Measurements from ENCODE around the gene MACROH2A1. TPM values are rescaled to one million over a fixed set of nuclear protein-coding genes. Genes with fewer than 3 reads are reported as not detected.
A peak's percentile ranks its signal among the peaks of the same experiment; 100 is the strongest.

MACROH2A1 gene
- total and polyA plus RNA-seq, 5 donors, result 128 to 160 (median 146) TPM

DNA sequence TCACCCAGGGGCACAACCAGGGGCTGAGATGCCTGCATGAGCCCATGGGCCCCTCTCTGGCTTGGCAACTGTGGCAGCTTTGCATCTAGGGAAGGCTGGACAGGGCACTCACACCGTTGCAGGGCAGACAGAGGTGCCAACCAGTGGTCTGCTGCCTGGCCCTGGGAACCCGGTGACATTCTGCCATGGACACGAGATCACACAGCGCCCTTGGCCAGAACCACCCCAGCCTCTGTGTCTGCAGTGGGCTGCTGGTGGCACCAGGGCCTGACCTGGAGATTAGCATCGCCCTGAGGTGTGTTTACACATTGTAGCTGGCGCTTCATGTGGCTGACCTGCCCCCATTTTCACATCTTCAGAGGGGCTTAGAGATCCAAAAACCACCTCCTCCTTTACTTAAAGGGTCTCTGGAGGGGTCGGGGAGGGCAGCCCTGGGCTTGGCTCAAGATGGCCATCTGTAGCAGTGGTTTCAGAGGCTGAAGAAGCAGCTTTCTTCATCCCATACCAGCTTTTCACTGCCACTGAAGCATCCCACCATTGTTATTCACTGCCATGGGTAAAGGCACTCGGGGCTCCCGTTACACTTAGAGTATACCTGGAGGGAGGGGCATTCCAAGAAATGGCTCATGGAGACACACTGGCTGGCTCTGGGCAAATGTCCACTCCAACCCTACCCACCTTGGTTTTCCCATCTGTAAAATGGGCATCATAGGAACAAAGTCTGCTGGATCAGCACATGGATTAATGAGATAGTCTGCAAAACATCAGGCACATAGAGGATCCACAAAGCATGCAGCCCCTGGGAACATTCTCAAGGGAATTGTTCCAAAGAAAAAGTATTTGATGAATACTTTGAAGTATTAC is 36.7 kb upstream of the MACROH2A1 start:
- 87% methylated on average over 9 of the region's 9 CpGs for WGBS
- ATAC-seq, result no peak

GRCh38 chr5:135434591-135435466 is 35.8 kb upstream of the MACROH2A1 start:
- peak in 1 of 3 donors; percentile 23 for DNase-seq
- ATAC-seq, result no peak
- intact Hi-C loops (cut with DNase I), result no loop called here
- H3K27me3 ChIP-seq (ENCODE audit: control insufficient read depth, insufficient read depth), result no peaks in the 10 kb centered on the region
- H3K4me1 ChIP-seq (ENCODE audit: control insufficient read depth, insufficient read depth, low read length), result peaks cover 5% of the 10 kb centered on the region
- WGBS, result 80% methylated on average over 24 of the region's 24 CpGs
- no peaks in the 10 kb centered on the region for H3K9me3 ChIP-seq (ENCODE audit: control insufficient read depth, low read length)
- H3K27ac ChIP-seq (ENCODE audit: low read length), result no peak overlapping the region
- H3K4me3 ChIP-seq (ENCODE audit: low read length), result no peak overlapping the region

More for the DNA sequence above, 36.7 kb upstream of the MACROH2A1 start:
- H3K4me1 ChIP-seq (ENCODE audit: control insufficient read depth, insufficient read depth, low read length), result peaks cover 5% of the 10 kb centered on the region
- DNase-seq, result peak in 1 of 3 donors; percentile 28
- intact Hi-C loops (cut with DNase I), result no loop called here
- H3K9me3 ChIP-seq (ENCODE audit: control insufficient read depth, low read length), result no peaks in the 10 kb centered on the region
- H3K27ac ChIP-seq (ENCODE audit: low read length), result no peak overlapping the region
- no peak overlapping the region for H3K4me3 ChIP-seq (ENCODE audit: low read length)
- no peaks in the 10 kb centered on the region for H3K27me3 ChIP-seq (ENCODE audit: control insufficient read depth, insufficient read depth)

DNA sequence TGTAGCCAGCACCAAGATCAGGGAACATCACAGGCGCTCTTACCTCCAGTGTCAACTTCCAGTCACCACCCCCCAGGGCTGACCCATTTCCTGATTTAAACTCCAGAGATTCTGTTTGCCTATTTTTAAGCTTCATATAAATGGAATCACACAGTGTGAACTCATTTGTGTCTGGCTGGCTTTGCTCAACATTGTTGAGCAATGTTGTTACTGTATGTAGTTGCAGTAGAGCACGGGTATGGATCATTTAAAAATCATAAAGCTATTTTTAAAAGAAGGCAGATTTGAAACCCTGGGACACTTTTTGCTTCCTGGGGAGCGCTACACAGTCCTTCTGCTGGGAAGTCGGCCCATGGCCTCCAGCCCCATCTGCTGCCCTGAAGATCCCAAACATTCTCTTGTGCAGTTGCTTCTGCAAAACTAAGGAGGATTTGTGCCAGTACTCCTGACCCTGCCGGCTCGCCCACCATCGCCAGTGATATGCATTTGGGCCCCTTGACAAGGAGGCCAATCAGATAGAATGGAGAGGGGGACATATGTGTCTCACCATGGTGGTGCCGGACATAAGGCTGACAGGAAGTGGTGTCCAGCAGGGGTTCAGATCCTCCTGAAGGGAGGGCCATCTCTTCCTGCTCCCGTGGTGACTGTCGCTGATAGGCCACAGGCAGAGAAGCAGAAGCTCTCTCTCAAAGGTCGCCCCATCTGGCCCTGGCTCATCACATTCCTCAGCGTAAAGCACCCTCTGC is 34.8 kb upstream of the MACROH2A1 start:
- DNase-seq, result peak in 1 of 3 donors; percentile 40
- WGBS, result 52% methylated on average over 12 of the region's 12 CpGs
- intact Hi-C loops (cut with DNase I), result no loop called here
- Histone ChIP-seq H3K4me3 (ENCODE audit: low read length) (no peak overlapping the region), H3K4me1 (ENCODE audit: control insufficient read depth, insufficient read depth, low read length) (peaks cover 5% of the 10 kb centered on the region), H3K27me3 (ENCODE audit: control insufficient read depth, insufficient read depth) (no peaks in the 10 kb centered on the region), H3K9me3 (ENCODE audit: control insufficient read depth, low read length) (no peaks in the 10 kb centered on the region), H3K27ac (ENCODE audit: low read length) (no peak overlapping the region)
- no peak for ATAC-seq

DNA sequence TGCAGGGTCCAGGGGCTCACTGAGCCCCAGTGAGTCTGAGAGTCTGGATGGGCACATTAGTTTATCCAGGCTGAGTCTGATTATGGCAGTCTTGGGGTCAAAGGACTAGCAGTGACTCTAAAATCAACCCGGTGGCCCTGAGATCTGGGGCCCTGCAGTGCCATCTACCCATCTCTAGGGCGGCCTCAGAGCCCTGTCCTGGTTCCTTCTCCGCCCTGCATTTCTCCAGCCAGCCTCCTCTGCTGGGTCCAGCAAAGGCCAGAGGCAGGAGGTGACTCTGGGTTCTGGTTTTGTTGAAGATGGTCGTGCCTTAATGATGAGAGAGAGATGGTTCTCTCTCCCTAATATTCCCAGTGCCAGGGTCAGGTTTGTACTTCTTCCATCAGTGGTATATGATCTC is 33.1 kb upstream of the MACROH2A1 start:
- intact Hi-C loops (cut with DNase I), result no loop called here
- DNase-seq, result no peak
- Histone ChIP-seq H3K9me3 (ENCODE audit: control insufficient read depth, low read length) (no peaks in the 10 kb centered on the region), H3K4me3 (ENCODE audit: low read length) (no peak overlapping the region), H3K27me3 (ENCODE audit: control insufficient read depth, insufficient read depth) (no peaks in the 10 kb centered on the region), H3K4me1 (ENCODE audit: control insufficient read depth, insufficient read depth, low read length) (peaks cover 5% of the 10 kb centered on the region), H3K27ac (ENCODE audit: low read length) (no peak overlapping the region)
- ATAC-seq, result no peak
- WGBS, result 85% methylated on average over 4 of the region's 4 CpGs

DNA sequence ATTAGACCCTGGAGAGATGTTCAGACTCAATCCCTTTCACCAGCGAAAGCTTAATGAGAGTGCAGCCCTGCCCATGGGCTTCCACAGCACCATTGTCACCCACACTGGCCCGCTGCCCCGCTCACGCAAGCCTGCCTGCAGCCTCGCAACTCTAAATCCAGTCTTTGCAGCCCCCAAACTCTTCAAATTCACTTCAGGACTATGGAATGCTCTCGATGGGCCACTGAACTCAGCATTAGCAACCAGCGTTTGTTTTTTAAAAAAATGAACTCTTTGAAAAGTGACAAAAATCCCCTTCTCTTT is 31.1 kb upstream of the MACROH2A1 start:
- peaks cover 5% of the 10 kb centered on the region for H3K4me1 ChIP-seq (ENCODE audit: control insufficient read depth, insufficient read depth, low read length)
- no peaks in the 10 kb centered on the region for H3K9me3 ChIP-seq (ENCODE audit: control insufficient read depth, low read length)
- no peaks in the 10 kb centered on the region for H3K27me3 ChIP-seq (ENCODE audit: control insufficient read depth, insufficient read depth)
- intact Hi-C loops (cut with DNase I), result no loop called here
- ATAC-seq (peak in 1 of 2 donors; percentile 30), DNase-seq (peak in 2 of 3 donors; percentile 55 to 64)
- 66% methylated on average over 7 of the region's 7 CpGs for WGBS
- no peak overlapping the region for H3K4me3 ChIP-seq (ENCODE audit: low read length)
- H3K27ac ChIP-seq (ENCODE audit: low read length), result no peak overlapping the region

DNA sequence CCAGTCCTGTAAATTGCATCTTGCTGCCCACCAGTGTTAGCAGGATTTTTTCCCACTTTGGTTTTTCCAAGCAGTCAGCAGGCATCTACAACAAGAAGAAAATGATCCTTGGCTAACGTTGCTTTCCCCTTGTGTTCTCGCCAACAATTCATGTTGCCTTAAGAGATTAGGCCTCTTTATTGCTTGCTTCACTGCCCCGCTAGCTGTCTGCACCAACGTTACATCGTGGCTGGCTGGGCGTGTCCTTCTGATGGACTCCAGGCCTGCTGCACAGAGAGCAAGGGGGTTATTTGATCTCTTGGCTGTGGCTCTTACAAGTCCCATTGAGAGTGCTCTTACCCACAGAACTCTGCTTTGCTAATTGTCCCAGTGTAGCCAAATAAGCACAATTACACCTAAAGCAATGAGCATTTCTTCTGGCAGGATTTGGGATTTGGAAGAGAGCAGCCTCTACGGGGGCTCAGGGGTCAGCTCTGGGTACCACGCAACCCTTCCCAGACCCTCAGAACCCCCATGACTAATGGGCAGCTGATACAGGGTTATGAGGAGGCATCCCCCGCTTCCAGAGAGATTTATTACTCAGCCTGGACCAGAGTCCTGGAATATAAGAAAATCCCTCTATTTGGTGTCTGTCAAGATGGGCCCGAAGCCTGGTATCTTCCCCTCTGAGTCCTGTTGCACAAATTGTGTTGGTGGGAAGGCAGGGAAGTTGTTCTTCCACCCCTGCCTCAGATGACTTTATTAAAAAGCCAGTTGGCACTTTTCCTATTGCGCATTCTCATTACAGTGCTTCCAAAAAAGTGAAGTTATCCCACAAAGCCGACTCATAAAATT is 30.5 kb upstream of the MACROH2A1 start:
- no peaks in the 10 kb centered on the region for H3K27me3 ChIP-seq (ENCODE audit: control insufficient read depth, insufficient read depth)
- DNase-seq (peak; percentile 79 to 95 (median 91)), ATAC-seq (peak; percentile 90 to 93)
- peaks cover 5% of the 10 kb centered on the region for H3K4me1 ChIP-seq (ENCODE audit: control insufficient read depth, insufficient read depth, low read length)
- no peak overlapping the region for H3K27ac ChIP-seq (ENCODE audit: low read length)
- intact Hi-C loops (cut with DNase I), result no loop called here
- H3K4me3 ChIP-seq (ENCODE audit: low read length), result no peak overlapping the region
- 38% methylated on average over 12 of the region's 12 CpGs for WGBS
- no peaks in the 10 kb centered on the region for H3K9me3 ChIP-seq (ENCODE audit: control insufficient read depth, low read length)

- Histone ChIP-seq H3K27ac (ENCODE audit: low read length) (no peak overlapping the region), H3K27me3 (ENCODE audit: control insufficient read depth, insufficient read depth) (no peaks in the 10 kb centered on the region), H3K4me1 (ENCODE audit: control insufficient read depth, insufficient read depth, low read length) (peaks cover under 1% of the 10 kb centered on the region), H3K9me3 (ENCODE audit: control insufficient read depth, low read length) (no peaks in the 10 kb centered on the region), H3K4me3 (ENCODE audit: low read length) (no peak overlapping the region)
- DNase-seq (no peak), ATAC-seq (no peak)
- WGBS, result 83% methylated on average over 1 of the region's 1 CpG
- intact Hi-C loops (cut with DNase I), result no loop called here
These were observed 29.6 kb upstream of the MACROH2A1 start for GRCh38 chr5:135428586-135428985.

DNA sequence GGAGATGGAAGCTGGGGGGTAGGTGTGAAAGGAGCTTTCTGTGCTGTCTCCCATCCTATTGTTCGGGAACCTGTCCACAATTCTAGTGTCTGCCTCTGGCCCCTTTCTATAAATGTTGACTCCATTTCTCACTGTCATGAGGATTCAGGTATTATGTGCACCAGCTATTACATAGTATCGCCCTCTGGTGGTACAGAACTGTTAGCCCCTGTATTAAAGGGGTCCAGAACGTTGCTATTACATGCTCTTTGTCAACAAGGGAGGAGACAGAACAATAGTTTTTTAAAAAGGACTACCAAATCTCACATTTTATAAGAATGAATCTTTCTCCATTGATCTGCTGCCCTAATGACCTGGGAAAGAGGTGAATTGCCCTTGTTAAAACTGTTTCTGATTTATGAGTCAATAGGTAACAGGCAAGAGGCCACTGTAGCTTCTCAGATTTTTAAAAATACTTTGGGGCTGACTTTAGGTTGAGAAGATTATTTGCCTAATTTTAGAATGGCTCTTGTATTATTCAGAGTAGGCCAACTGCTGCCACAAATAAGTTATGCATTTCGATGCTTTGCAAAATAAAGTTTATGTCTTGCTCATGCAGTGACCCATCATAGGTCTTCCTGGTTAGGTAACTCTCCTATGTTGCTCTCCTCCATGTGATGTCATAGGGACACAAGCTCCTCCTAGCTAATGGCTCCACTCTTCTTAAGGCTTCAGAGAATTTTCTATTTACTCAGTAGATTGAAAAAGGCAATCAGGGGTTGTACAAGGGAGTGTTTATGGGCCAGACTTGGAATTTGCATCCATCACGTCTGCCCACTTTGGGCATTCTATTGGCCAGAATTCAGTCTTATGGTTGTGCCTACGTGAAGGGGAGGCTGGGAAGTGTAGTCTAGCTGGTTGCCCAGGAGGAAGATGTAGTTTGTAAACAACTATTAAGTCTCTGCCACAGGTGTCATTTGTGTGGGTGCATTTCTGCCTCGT is 27.4 kb upstream of the MACROH2A1 start:
- intact Hi-C loops (cut with DNase I), result no loop called here
- peak; percentile 40 to 49 for ATAC-seq

DNA sequence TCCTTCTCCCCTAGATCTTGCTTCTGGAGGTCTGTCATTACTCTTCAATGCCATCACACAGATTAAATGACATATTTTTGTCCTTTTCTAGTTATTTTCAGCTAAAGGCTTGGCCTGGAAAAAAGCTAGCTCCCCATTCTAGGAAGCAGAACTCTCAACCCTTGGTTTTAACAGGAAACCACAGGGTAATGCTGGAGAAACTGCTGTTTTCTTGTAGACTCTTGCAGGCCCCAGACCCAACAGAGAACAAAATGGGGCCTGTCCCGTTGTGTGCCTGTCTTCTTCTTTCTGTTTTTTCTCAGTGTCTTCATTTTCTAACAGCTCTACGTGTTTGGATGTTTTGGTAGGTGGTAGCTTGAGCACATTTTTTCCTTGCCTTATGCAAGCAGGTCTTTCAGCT is 26.6 kb upstream of the MACROH2A1 start:
- H3K4me1 ChIP-seq (ENCODE audit: control insufficient read depth, insufficient read depth, low read length), result peaks cover 3% of the 10 kb centered on the region
- 39% methylated on average over 2 of the region's 2 CpGs for WGBS
- no peaks in the 10 kb centered on the region for H3K27me3 ChIP-seq (ENCODE audit: control insufficient read depth, insufficient read depth)
- DNase-seq (no peak), ATAC-seq (no peak)
- no peak overlapping the region for H3K4me3 ChIP-seq (ENCODE audit: low read length)
- intact Hi-C loops (cut with DNase I), result no loop called here
- no peaks in the 10 kb centered on the region for H3K9me3 ChIP-seq (ENCODE audit: control insufficient read depth, low read length)
- H3K27ac ChIP-seq (ENCODE audit: low read length), result no peak overlapping the region

More for the DNA sequence above, 27.4 kb upstream of the MACROH2A1 start:
- H3K27ac ChIP-seq (ENCODE audit: low read length), result no peak overlapping the region
- H3K27me3 ChIP-seq (ENCODE audit: control insufficient read depth, insufficient read depth), result no peaks in the 10 kb centered on the region
- H3K4me3 ChIP-seq (ENCODE audit: low read length), result no peak overlapping the region
- DNase-seq, result no peak
- H3K9me3 ChIP-seq (ENCODE audit: control insufficient read depth, low read length), result no peaks in the 10 kb centered on the region
- peaks cover 3% of the 10 kb centered on the region for H3K4me1 ChIP-seq (ENCODE audit: control insufficient read depth, insufficient read depth, low read length)
- 56% methylated on average over 7 of the region's 7 CpGs for WGBS
